Hepatocyte (in vitro differentiated cells): ENCODE data around the gene LRSAM1. TPM values are rescaled to one million over a fixed set of nuclear protein-coding genes. Genes with fewer than 3 reads are reported as not detected.

Experiments
- DNase-seq: peaks from one replicate; pipeline ENCODE4 v3.0.0-alpha.2; 2016; ENCODE audit warnings: low spot score
- H2AFZ ChIP-seq: fragments of 200-600 bp; sonication (generic); 2 replicates; pipeline ENCODE4 v1.6.0; 2016; ENCODE audit warnings: antibody characterized with exemption, mild to moderate bottlenecking
- H3K27ac ChIP-seq: fragments of 200-600 bp; sonication (generic); 2 replicates; pipeline ENCODE4 v1.5.1; 2016; ENCODE audit warnings: mild to moderate bottlenecking
- H3K27me3 ChIP-seq: fragments of 200-600 bp; sonication (generic); 2 replicates; pipeline ENCODE4 v1.6.1; 2016
- H3K36me3 ChIP-seq: fragments of 200-600 bp; sonication (generic); replicated peaks from 2 replicates; pipeline ENCODE4 v1.5.1; 2016; ENCODE audit warnings: low read depth; ENCODE audit not compliant: insufficient read depth
- H3K4me1 ChIP-seq: fragments of 200-600 bp; sonication (generic); 2 replicates; pipeline ENCODE4 v1.5.1; 2016; ENCODE audit warnings: mild to moderate bottlenecking, moderate library complexity; ENCODE audit not compliant: insufficient read depth
- H3K4me2 ChIP-seq: fragments of 200-600 bp; sonication (generic); 2 replicates; pipeline ENCODE4 v1.6.0; 2016
- H3K4me3 ChIP-seq: fragments of 200-600 bp; sonication (generic); 2 replicates; pipeline ENCODE4 v1.5.1; 2016; ENCODE audit warnings: mild to moderate bottlenecking
- H3K79me2 ChIP-seq: fragments of 200-600 bp; sonication (generic); 2 replicates; pipeline ENCODE4 v1.6.0; 2017; ENCODE audit warnings: mild to moderate bottlenecking
- H3K9me2 ChIP-seq: fragments of 200-600 bp; sonication (generic); replicated peaks from 2 replicates; pipeline ENCODE4 v1.6.0; 2017; ENCODE audit warnings: mild to moderate bottlenecking; ENCODE audit not compliant: insufficient read depth
- H3K9me3 ChIP-seq: fragments of 200-600 bp; sonication (generic); 2 replicates; pipeline ENCODE4 v1.5.1; 2016; ENCODE audit warnings: low read depth, mild to moderate bottlenecking
- H4K20me1 ChIP-seq: fragments of 200-600 bp; sonication (generic); 2 replicates; pipeline ENCODE4 v1.6.0; 2016; ENCODE audit warnings: mild to moderate bottlenecking; ENCODE audit not compliant: insufficient read depth, poor library complexity, severe bottlenecking
- EZH2 ChIP-seq: fragments of 200-600 bp; sonication (generic); IDR thresholded peaks from 2 replicates; pipeline ENCODE4 v1.6.1; 2016; ENCODE audit warnings: antibody characterized with exemption, mild to moderate bottlenecking, borderline replicate concordance
- EZH2phosphoT487 ChIP-seq: fragments of 200-600 bp; sonication (generic); IDR thresholded peaks from one replicate; pipeline ENCODE4 v1.6.1; 2018; ENCODE audit warnings: antibody characterized with exemption, mild to moderate bottlenecking, low read depth, moderate library complexity; ENCODE audit not compliant: unreplicated experiment, severe bottlenecking
- WGBS: methylation state at CpG from one replicate; pipeline ENCODE4 v1.1.6; 2016; ENCODE audit warnings: low lambda C conversion rate; ENCODE audit errors: missing lambda C conversion rate; 5-methylcytosine and 5-hydroxymethylcytosine counted together
- polyA plus RNA-seq: library from polyadenylated mRNA; unstranded; fragments of >200 nt; fragmentation: Nextera tagmentation; extraction: Ambion mirVana; gene quantifications from 2 replicates; pipeline ENCODE4 v1.2.1, GENCODE V29; 2016
- total RNA-seq: library from RNA; depleted of rRNA; stranded (reverse); fragments of >200 nt; gene quantifications from 2 replicates; pipeline ENCODE4 v1.2.3, GENCODE V29; 2014
- TF ChIP-seq, protein P1 (sequence below): fragments of 200-600 bp; sonication (generic); IDR thresholded peaks from 2 replicates; pipeline ENCODE4 v1.5.1; 2016; ENCODE audit warnings: antibody characterized with exemption, mild to moderate bottlenecking; ENCODE audit not compliant: poor library complexity

LRSAM1 gene
- total and polyA plus RNA-seq, 2 experiments from 2014 or later, result 10.7 to 19.4 TPM

DNA sequence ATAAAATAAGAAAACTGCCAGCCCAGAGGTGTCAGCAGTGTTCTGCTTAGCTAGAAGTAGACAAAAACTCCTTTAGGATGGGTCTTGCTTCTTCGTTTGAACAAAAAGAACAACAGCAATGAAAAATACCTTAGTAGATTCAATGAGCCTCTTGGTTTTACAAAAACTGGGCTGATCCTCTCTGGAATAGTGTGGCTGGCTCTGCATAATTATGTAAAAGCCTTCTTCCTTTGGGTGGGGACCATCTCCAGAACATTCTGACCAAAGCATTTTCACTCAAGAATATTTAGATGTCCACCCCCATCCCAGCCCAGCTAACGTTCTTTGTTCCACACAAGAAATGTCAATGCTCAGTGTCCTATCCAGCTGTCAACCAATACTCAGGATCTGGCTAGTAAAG lies 63.2 kb downstream of the LRSAM1 start:
- Histone ChIP-seq H3K27me3 (no peaks in the 10 kb centered on the region), H3K4me2 (no peak overlapping the region), H3K4me1 (no peaks in the 10 kb centered on the region), H3K9me3 (no peaks in the 10 kb centered on the region), H3K4me3 (no peak overlapping the region), H3K27ac (no peak overlapping the region), H4K20me1 (no peaks in the 10 kb centered on the region), H2AFZ (no peak overlapping the region), H3K9me2 (no peaks in the 10 kb centered on the region), H3K36me3 (no peaks in the 10 kb centered on the region), H3K79me2 (no peaks in the 10 kb centered on the region)
- DNase-seq, result no peak
- TF ChIP-seq EZH2, result no peak
- TF ChIP-seq, protein P1, sequence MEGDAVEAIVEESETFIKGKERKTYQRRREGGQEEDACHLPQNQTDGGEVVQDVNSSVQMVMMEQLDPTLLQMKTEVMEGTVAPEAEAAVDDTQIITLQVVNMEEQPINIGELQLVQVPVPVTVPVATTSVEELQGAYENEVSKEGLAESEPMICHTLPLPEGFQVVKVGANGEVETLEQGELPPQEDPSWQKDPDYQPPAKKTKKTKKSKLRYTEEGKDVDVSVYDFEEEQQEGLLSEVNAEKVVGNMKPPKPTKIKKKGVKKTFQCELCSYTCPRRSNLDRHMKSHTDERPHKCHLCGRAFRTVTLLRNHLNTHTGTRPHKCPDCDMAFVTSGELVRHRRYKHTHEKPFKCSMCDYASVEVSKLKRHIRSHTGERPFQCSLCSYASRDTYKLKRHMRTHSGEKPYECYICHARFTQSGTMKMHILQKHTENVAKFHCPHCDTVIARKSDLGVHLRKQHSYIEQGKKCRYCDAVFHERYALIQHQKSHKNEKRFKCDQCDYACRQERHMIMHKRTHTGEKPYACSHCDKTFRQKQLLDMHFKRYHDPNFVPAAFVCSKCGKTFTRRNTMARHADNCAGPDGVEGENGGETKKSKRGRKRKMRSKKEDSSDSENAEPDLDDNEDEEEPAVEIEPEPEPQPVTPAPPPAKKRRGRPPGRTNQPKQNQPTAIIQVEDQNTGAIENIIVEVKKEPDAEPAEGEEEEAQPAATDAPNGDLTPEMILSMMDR, result no peak
- TF ChIP-seq EZH2phosphoT487, result no peak
- 85% methylated on average over 2 of the region's 2 CpGs for WGBS

DNA sequence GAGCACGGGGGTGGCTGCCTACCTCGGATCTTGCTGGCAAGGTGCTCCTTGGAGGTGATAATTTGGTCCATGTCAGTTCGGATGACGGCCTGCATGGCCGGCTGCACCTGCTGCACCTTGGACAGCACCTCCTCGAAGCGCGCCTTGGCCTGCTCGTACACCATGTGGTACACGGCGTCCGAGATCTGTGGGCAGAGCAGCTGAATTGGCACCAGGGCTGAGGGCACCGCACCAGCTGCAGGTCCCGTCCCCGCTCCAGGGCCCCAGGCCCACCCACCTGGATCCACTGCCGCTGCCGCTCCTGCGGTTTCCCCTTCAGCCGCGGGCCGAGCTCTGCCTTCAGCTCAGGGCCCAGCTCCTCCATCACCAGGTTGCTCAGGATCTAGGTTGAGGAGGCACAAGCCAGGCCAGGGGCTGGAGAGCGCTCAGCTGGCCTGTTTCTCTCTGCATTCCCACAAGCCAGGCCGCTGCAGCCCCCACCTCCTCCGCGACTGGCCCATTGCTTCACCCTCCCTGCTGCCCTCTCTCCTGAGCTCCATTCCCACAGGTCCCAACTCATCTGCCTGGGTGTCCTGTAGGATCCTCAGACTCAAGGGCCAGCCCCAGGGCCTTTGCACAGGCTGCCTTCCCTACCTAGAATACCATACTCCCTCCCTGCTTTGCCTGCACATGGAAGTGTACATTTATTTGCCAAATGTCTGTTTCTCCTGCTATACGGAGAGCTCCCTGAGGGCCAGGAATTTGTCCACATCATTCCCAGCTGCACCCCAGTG lies 65.7 kb downstream of the LRSAM1 start:
- H3K79me2 ChIP-seq, result no peaks in the 10 kb centered on the region
- H3K36me3 ChIP-seq, result no peaks in the 10 kb centered on the region
- no peaks in the 10 kb centered on the region for H3K9me3 ChIP-seq
- H3K27ac ChIP-seq, result no peak overlapping the region
- no peaks in the 10 kb centered on the region for H3K27me3 ChIP-seq
- no peaks in the 10 kb centered on the region for H3K9me2 ChIP-seq
- no peak for DNase-seq
- no peak for TF ChIP-seq EZH2phosphoT487
- no peak for TF ChIP-seq EZH2
- TF ChIP-seq, protein P1, result no peak
- 98% methylated on average over 26 of the region's 26 CpGs for WGBS
- no peak overlapping the region for H2AFZ ChIP-seq
- H3K4me1 ChIP-seq, result peaks cover 6% of the 10 kb centered on the region
- no peak overlapping the region for H3K4me3 ChIP-seq
- H3K4me2 ChIP-seq, result no peak overlapping the region
- no peaks in the 10 kb centered on the region for H4K20me1 ChIP-seq

DNA sequence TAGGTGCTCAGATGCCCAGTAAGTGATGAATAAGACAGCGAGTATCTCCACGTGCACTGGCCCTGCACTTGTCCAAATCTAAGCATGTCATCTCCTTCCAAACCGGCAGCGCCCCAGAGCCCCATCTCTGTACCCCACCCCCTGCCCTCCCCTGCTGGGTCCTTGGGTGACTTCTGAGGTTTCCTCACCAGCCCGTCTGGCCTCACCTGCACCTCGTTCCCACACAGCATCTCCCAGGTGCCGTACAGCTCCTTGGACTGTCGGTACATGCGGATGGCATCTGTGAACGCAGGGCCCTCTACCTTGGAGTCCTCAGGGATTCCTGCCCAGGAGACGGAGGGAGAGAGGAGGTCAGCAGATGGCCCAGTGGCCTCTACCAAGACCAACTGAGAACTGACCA lies 66.3 kb downstream of the LRSAM1 start:
- 99% methylated on average over 11 of the region's 11 CpGs for WGBS
- H3K36me3 ChIP-seq, result no peaks in the 10 kb centered on the region
- peaks cover 12% of the 10 kb centered on the region for H3K4me1 ChIP-seq
- no peak for DNase-seq
- H3K27ac ChIP-seq, result no peak overlapping the region
- H2AFZ ChIP-seq, result no peak overlapping the region
- no peaks in the 10 kb centered on the region for H3K9me2 ChIP-seq
- no peaks in the 10 kb centered on the region for H3K9me3 ChIP-seq
- TF ChIP-seq, protein P1, result no peak
- no peak for TF ChIP-seq EZH2phosphoT487
- TF ChIP-seq EZH2, result no peak
- no peak overlapping the region for H3K4me3 ChIP-seq
- no peaks in the 10 kb centered on the region for H3K79me2 ChIP-seq
- no peak overlapping the region for H3K4me2 ChIP-seq
- H4K20me1 ChIP-seq, result no peaks in the 10 kb centered on the region
- no peaks in the 10 kb centered on the region for H3K27me3 ChIP-seq
